ENCODE data around the gene PRSS38.

The PRSS38 gene

DNA sequence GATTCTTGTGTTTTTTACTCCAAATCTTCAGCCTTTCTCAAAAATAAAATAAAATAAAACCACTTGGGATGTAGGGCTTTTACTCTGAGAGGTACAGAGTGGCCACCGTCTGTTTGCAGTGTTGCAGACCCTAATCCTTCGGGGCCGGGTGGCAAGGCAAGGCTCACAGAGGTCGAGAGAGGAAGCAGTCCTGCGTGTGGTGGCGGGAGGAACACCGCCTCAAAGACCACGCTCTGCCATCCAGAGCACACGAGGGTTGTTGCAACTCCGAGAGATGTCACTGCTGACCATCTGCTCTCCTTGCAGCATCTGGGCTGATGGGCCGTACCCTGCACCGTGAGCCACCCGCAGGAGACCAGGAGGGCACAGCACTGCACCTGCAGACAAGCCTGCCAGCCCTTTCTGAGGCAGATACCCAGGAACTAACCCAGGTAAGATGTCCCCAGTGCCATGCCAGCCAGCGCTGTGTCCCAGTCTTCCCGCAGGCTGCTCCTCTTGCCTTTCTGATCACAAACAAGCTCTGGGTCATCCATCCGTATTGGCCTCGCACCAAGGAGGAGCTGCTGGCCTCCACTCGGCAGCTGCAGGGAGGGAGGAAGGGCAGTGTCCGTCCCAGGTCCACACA, 48.7 kb upstream of the PRSS38 start:
- TF ChIP-seq ZNF10 (tag by site-specific recombination; IDR thresholded peaks at IDR 0.05) (no peak), GLIS1 (tag by site-specific recombination; IDR thresholded peaks at IDR 0.05) (no peak), ZNF112 (tag by site-specific recombination; IDR thresholded peaks at IDR 0.05) (no peak), ZNF341 (tag by site-specific recombination; IDR thresholded peaks at IDR 0.05; ENCODE audit: low read depth) (no peak), OVOL3 (tag by site-specific recombination; IDR thresholded peaks at IDR 0.05) (no peak), HOXA7 (CRISPR knock-in tag; IDR thresholded peaks at IDR 0.05; ENCODE audit: borderline replicate concordance) (no peak), ZBTB48 (tag by site-specific recombination; IDR thresholded peaks at IDR 0.05) (no peak), ZNF311 (tag by site-specific recombination; IDR thresholded peaks at IDR 0.05; ENCODE audit: borderline replicate concordance) (no peak), SP3 (tag by site-specific recombination; IDR thresholded peaks at IDR 0.05) (no peak), ZBTB1 (tag by site-specific recombination; IDR thresholded peaks at IDR 0.05) (no peak), ZNF610 (tag by site-specific recombination; IDR thresholded peaks at IDR 0.05; ENCODE audit: borderline replicate concordance) (no peak)
- TF ChIP-seq, protein P1, sequence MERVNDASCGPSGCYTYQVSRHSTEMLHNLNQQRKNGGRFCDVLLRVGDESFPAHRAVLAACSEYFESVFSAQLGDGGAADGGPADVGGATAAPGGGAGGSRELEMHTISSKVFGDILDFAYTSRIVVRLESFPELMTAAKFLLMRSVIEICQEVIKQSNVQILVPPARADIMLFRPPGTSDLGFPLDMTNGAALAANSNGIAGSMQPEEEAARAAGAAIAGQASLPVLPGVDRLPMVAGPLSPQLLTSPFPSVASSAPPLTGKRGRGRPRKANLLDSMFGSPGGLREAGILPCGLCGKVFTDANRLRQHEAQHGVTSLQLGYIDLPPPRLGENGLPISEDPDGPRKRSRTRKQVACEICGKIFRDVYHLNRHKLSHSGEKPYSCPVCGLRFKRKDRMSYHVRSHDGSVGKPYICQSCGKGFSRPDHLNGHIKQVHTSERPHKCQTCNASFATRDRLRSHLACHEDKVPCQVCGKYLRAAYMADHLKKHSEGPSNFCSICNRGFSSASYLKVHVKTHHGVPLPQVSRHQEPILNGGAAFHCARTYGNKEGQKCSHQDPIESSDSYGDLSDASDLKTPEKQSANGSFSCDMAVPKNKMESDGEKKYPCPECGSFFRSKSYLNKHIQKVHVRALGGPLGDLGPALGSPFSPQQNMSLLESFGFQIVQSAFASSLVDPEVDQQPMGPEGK (tag by site-specific recombination; IDR thresholded peaks at IDR 0.05) = no peak
- Histone ChIP-seq H3K27ac (ENCODE audit: extremely low read depth, low read depth, low read length) (no peak overlapping the region), H3K9me3 (ENCODE audit: control insufficient read depth, insufficient read depth, low read depth, low read length) (no peaks in the 10 kb centered on the region), H3K4me1 (ENCODE audit: control insufficient read depth, insufficient read depth, low read length) (peaks cover 5% of the 10 kb centered on the region), H3K36me3 (ENCODE audit: control insufficient read depth in 2 of 2, insufficient read depth in 1 of 2, low read length in 2 of 2) (peaks cover 23 to 92% of the 10 kb centered on the region in 2 experiments), H3K4me3 (ENCODE audit: low read depth, low read length) (no peak overlapping the region)
- POLR2A ChIA-PET = no interaction called here
- CTCF ChIA-PET = interaction anchor here (0.6 to 1.6 kb wide), 3 partner anchors 51 to 1956 kb away, joined by 3 to 11 read pairs (median 4); no protein-coding TSS in a partner anchor

DNA sequence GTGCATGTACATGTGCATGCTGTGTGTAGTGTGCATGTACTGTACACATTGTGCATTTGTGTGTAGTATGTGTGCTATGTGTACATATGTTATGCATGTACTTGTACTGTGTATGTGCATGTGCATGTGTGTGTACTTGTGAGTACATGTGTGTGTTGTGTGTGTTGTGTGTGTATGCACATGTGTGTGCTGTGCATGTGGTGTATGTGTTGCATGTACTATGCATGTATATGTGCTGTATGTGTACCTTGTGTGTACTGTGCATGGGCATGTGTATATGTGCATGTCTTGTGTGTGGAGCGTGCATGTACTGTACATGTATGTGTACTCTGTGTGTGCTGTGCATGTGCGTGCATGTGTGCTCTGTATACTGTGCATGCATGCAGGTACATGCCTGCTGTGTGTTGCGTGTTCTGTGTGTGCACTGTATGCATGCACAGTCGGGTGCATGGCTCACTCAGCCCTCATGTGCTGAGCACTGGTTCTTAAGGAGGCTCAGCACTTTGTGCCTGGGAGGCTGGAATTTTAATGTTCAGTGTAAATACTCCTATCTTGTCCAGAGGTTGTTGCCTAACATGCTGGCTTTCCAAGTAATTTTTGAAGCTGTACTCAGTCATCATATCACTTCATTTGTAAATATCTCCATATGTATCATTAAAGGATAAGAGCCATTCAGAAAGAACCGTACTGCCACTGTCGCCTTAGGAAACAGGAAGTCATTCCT, 47.9 kb upstream of the PRSS38 start:
- no peak overlapping the region for H3K27ac ChIP-seq (ENCODE audit: extremely low read depth, low read depth, low read length)
- no peaks in the 10 kb centered on the region for H3K9me3 ChIP-seq (ENCODE audit: control insufficient read depth, insufficient read depth, low read depth, low read length)
- H3K36me3 ChIP-seq (ENCODE audit: control insufficient read depth in 2 of 2, insufficient read depth in 1 of 2, low read length in 2 of 2) = peaks cover 23 to 94% of the 10 kb centered on the region in 2 experiments
- H3K4me1 ChIP-seq (ENCODE audit: control insufficient read depth, insufficient read depth, low read length) = peaks cover 2% of the 10 kb centered on the region
- no peak overlapping the region for H3K4me3 ChIP-seq (ENCODE audit: low read depth, low read length)
- POLR2A ChIA-PET = no interaction called here
- CTCF ChIA-PET = interaction anchor here (0.6 kb wide), 1 partner anchor 50 kb away, joined by 4 read pairs; no protein-coding TSS in a partner anchor
- no peak for TF ChIP-seq ZNF112 (tag by site-specific recombination; IDR thresholded peaks at IDR 0.05)
- TF ChIP-seq ZNF157 (tag by site-specific recombination; IDR thresholded peaks at IDR 0.05) = no peak
- no peak for TF ChIP-seq ZNF664 (tag by site-specific recombination; IDR thresholded peaks at IDR 0.05)
- no peak for TF ChIP-seq ZNF791 (tag by site-specific recombination; IDR thresholded peaks at IDR 0.05)
- TF ChIP-seq, protein P2, sequence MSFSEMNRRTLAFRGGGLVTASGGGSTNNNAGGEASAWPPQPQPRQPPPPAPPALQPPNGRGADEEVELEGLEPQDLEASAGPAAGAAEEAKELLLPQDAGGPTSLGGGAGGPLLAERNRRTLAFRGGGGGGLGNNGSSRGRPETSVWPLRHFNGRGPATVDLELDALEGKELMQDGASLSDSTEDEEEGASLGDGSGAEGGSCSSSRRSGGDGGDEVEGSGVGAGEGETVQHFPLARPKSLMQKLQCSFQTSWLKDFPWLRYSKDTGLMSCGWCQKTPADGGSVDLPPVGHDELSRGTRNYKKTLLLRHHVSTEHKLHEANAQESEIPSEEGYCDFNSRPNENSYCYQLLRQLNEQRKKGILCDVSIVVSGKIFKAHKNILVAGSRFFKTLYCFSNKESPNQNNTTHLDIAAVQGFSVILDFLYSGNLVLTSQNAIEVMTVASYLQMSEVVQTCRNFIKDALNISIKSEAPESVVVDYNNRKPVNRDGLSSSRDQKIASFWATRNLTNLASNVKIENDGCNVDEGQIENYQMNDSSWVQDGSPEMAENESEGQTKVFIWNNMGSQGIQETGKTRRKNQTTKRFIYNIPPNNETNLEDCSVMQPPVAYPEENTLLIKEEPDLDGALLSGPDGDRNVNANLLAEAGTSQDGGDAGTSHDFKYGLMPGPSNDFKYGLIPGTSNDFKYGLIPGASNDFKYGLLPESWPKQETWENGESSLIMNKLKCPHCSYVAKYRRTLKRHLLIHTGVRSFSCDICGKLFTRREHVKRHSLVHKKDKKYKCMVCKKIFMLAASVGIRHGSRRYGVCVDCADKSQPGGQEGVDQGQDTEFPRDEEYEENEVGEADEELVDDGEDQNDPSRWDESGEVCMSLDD (tag by site-specific recombination; IDR thresholded peaks at IDR 0.05) = no peak
- peak; percentile 65; the same call in 1 of the 2 replicates for TF ChIP-seq PRDM2 (tag by site-specific recombination; IDR thresholded peaks at IDR 0.05; ENCODE audit: borderline replicate concordance)
- TF ChIP-seq ZBTB8A (tag by site-specific recombination; IDR thresholded peaks at IDR 0.05) = no peak
- TF ChIP-seq ZSCAN30 (tag by site-specific recombination; IDR thresholded peaks at IDR 0.05) = no peak
- 0 out of 2 replicates have a peak, but pooled peaks have one; percentile 5 for TF ChIP-seq HOXD13 (CRISPR knock-in tag; IDR thresholded peaks at IDR 0.05; ENCODE audit: borderline replicate concordance)
- TF ChIP-seq ZIC2 (tag by site-specific recombination; IDR thresholded peaks at IDR 0.05) = 0 out of 2 replicates have a peak, but pooled peaks have one; percentile 6
- TF ChIP-seq ZBTB26 (tag by site-specific recombination; optimal IDR thresholded peaks at IDR 0.05) = peak; percentile 10
